NT2/D1 (cell line): ENCODE data around the gene HSF5.

Source experiments
- YY1 ChIP-seq: IDR thresholded peaks from 2 replicates; pipeline ENCODE4 v1.6.1; 2011; ENCODE audit not compliant: insufficient read length, insufficient read depth
- ZNF274 ChIP-seq: IDR thresholded peaks from 2 replicates; pipeline ENCODE4 v1.6.1; 2011; ENCODE audit warnings: mild to moderate bottlenecking, low read depth, low read length

DNA sequence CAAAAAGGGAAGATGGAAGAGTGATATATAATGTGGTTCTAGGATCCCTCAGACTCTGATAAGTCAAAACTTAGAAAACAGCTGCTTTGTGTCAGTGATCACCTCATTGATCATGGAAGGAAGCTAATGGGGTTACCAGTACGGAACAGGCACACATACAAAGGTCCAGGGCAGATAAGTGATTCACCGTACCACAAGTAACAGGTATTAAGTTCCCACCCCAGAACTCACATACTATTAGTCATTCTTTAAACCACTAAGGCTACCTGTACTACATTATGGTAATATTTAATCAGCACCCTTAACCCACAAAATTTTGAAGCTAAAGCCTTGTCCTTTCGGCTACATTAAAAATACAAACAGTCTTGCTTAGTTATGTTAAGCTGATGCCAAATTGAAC lies 88.2 kb downstream of the HSF5 start:
- no peak for TF ChIP-seq YY1
- TF ChIP-seq ZNF274 = no peak
